Head of caudate nucleus (tissue), 42 donors: Measurements from ENCODE around the gene TSPAN10.
"Not testable (repeated sequence)": the region's sequence is repeated elsewhere in the genome, so short reads cannot be mapped to it uniquely, and the experiment has no call there.

ENCODE experiments used
- DNase-seq, 42 donors: peaks; one replicate each; pipeline versions ENCODE4 v3.0.0 to v3.0.0-alpha.2; 2020 to 2021; ENCODE audit warnings: mixed read lengths in 7 of 42
- intact Hi-C: fragments of 100-400 bp; cut with DNase I; formaldehyde crosslinking; loops from one replicate; pipeline ENCODE4 v1.15.0; 2022

TSPAN10 gene

GRCh38 chr17:81636505-81637288, at the start of gene TSPAN10, which contains the start of gene NPLOC4:
Gene TSPAN10, plus strand, starts transcription at chr17:81637196. Its CDS starts 5,217 bp downstream, at chr17:81642413.
Gene NPLOC4, minus strand, starts transcription at chr17:81637112. Its CDS starts 182 bp downstream, at chr17:81636930.
- peak; percentile 52 to 93 (median 86) for DNase-seq
- intact Hi-C loops, result no loop called here

GRCh38 chr17:81589612-81590011, 47.4 kb upstream of the TSPAN10 start:
- intact Hi-C loops, result no loop called here
- DNase-seq, result no peak

- peak in 1 of 42 donors; percentile 14 for DNase-seq
- intact Hi-C loops, result no loop called here
These were observed 46.9 kb upstream of the TSPAN10 start for GRCh38 chr17:81590121-81590520.

- intact Hi-C loops, result no loop called here
- no peak for DNase-seq
These were observed 45.0 kb upstream of the TSPAN10 start for GRCh38 chr17:81591971-81592370.

- peak in 19 of 42 donors; percentile 16 to 80 (median 45) for DNase-seq
- intact Hi-C loops, result no loop called here
These were observed 43.7 kb upstream of the TSPAN10 start for GRCh38 chr17:81593105-81593871.

GRCh38 chr17:81599719-81600486, 37.1 kb upstream of the TSPAN10 start:
- DNase-seq, result peak in 1 of 42 donors; percentile 31

GRCh38 chr17:81601525-81602120, 35.4 kb upstream of the TSPAN10 start:
- intact Hi-C loops, result loop anchor here (2.0 kb wide), 1 partner anchor 349 kb away; no protein-coding TSS in a partner anchor
- DNase-seq, result peak in 25 of 42 donors; percentile 22 to 77 (median 53)

More at GRCh38 chr17:81599719-81600486, 37.1 kb upstream of the TSPAN10 start:
- intact Hi-C loops, result loop anchor here (2.0 kb wide), 1 partner anchor 347 kb away; no protein-coding TSS in a partner anchor

GRCh38 chr17:81603846-81604610, 33.0 kb upstream of the TSPAN10 start:
- DNase-seq, result no peak
- intact Hi-C loops, result no loop called here

- intact Hi-C loops, result no loop called here
- DNase-seq, result no peak
These were observed 29.6 kb upstream of the TSPAN10 start for GRCh38 chr17:81607431-81607830.

GRCh38 chr17:81608082-81608481, 28.9 kb upstream of the TSPAN10 start:
- intact Hi-C loops, result no loop called here
- DNase-seq, result no peak

GRCh38 chr17:81608605-81609004, 28.4 kb upstream of the TSPAN10 start:
- no peak for DNase-seq
- intact Hi-C loops, result no loop called here

GRCh38 chr17:81609541-81610311, 27.3 kb upstream of the TSPAN10 start:
- no peak for DNase-seq
- intact Hi-C loops, result no loop called here

- intact Hi-C loops, result no loop called here
- DNase-seq, result no peak
These were observed 24.6 kb upstream of the TSPAN10 start for GRCh38 chr17:81612172-81612970.

- intact Hi-C loops, result no loop called here
- no peak for DNase-seq
These were observed 21.5 kb upstream of the TSPAN10 start for GRCh38 chr17:81615401-81615930.

- no peak for DNase-seq
- intact Hi-C loops, result no loop called here
These were observed 20.1 kb upstream of the TSPAN10 start for GRCh38 chr17:81616877-81617276.

GRCh38 chr17:81618307-81618706, 18.7 kb upstream of the TSPAN10 start:
- intact Hi-C loops, DNase-seq: not testable (repeated sequence)
